Measurements from ENCODE around the gene NLRP3.
"Not testable (repeated sequence)": the region's sequence is repeated elsewhere in the genome, so short reads cannot be mapped to it uniquely, and the experiment has no call there.

The NLRP3 gene

GRCh38 chr1:247471445-247472016, 55.6 kb downstream of the NLRP3 start:
- no peak for DNase-seq

GRCh38 chr1:247472035-247472434, 56.1 kb downstream of the NLRP3 start:
- DNase-seq, result no peak

GRCh38 chr1:247474367-247474766, 58.4 kb downstream of the NLRP3 start:
- no peak for DNase-seq

GRCh38 chr1:247475793-247476192, 59.8 kb downstream of the NLRP3 start:
- DNase-seq, result no peak

GRCh38 chr1:247476328-247477058, 60.5 kb downstream of the NLRP3 start:
- not testable (repeated sequence) for DNase-seq

GRCh38 chr1:247482747-247483146, 66.8 kb downstream of the NLRP3 start:
- no peak for DNase-seq

GRCh38 chr1:247487057-247487456, 71.1 kb downstream of the NLRP3 start:
- DNase-seq, result no peak

- no peak for DNase-seq
Measured at GRCh38 chr1:247491328-247491727, 75.4 kb downstream of the NLRP3 start.

GRCh38 chr1:247493106-247493505, 77.1 kb downstream of the NLRP3 start:
- DNase-seq, result no peak

- no peak for DNase-seq
Measured at GRCh38 chr1:247494767-247495166, 78.8 kb downstream of the NLRP3 start.

GRCh38 chr1:247496581-247497285, 80.8 kb downstream of the NLRP3 start:
- DNase-seq, result no peak
